ENCODE results near the gene SPNS2.

The SPNS2 gene

GRCh38 chr17:4503283-4504025 lies 4.8 kb downstream of the SPNS2 start:
- no peak for DNase-seq

- DNase-seq: no peak
Measured at GRCh38 chr17:4504188-4504587, 5.5 kb downstream of the SPNS2 start.

GRCh38 chr17:4505187-4505586 lies 6.5 kb downstream of the SPNS2 start:
- no peak for DNase-seq

- DNase-seq: no peak
Measured at GRCh38 chr17:4506175-4506813, 7.6 kb downstream of the SPNS2 start.

GRCh38 chr17:4506892-4507291 lies 8.2 kb downstream of the SPNS2 start:
- no peak for DNase-seq

GRCh38 chr17:4507361-4508111 lies 8.9 kb downstream of the SPNS2 start:
- DNase-seq: no peak

GRCh38 chr17:4508207-4508606 lies 9.5 kb downstream of the SPNS2 start:
- DNase-seq: no peak

GRCh38 chr17:4509401-4509800 lies 10.7 kb downstream of the SPNS2 start:
- no peak for DNase-seq

GRCh38 chr17:4509923-4510617 lies 11.4 kb downstream of the SPNS2 start:
- DNase-seq: no peak

GRCh38 chr17:4510618-4510941 lies 11.9 kb downstream of the SPNS2 start:
- no peak for DNase-seq

- DNase-seq: no peak
Measured at GRCh38 chr17:4511199-4511932, 12.7 kb downstream of the SPNS2 start.

GRCh38 chr17:4512156-4513112 lies 13.8 kb downstream of the SPNS2 start:
- peak; percentile 7 for DNase-seq

- DNase-seq: peak; percentile 51
Measured at GRCh38 chr17:4513113-4514032, 14.7 kb downstream of the SPNS2 start.

GRCh38 chr17:4514206-4514605 lies 15.5 kb downstream of the SPNS2 start:
- DNase-seq: peak; percentile 49

- DNase-seq: no peak
Measured at GRCh38 chr17:4514779-4515178, 16.1 kb downstream of the SPNS2 start.

- DNase-seq: no peak
Measured at GRCh38 chr17:4515501-4515900, 16.8 kb downstream of the SPNS2 start.

GRCh38 chr17:4516735-4517134 lies 18.1 kb downstream of the SPNS2 start:
- no peak for DNase-seq

- DNase-seq: no peak
Measured at GRCh38 chr17:4518901-4519300, 20.2 kb downstream of the SPNS2 start.

- DNase-seq: no peak
Measured at GRCh38 chr17:4519361-4519788, 20.7 kb downstream of the SPNS2 start.
